ENCODE data around the gene MEGF6. TPM values are rescaled to one million over a fixed set of nuclear protein-coding genes. Genes with fewer than 3 reads are reported as not detected.

The MEGF6 gene
- total and polyA plus RNA-seq, 2 of the 8 experiments (the other 6 are each of a cell fraction or from before 2014, with no cell fraction given), result 4.1 to 14.8 TPM

GRCh38 chr1:3618881-3619671 lies 7.8 kb upstream of the MEGF6 start (continued):
- TF ChIP-seq, protein P1, sequence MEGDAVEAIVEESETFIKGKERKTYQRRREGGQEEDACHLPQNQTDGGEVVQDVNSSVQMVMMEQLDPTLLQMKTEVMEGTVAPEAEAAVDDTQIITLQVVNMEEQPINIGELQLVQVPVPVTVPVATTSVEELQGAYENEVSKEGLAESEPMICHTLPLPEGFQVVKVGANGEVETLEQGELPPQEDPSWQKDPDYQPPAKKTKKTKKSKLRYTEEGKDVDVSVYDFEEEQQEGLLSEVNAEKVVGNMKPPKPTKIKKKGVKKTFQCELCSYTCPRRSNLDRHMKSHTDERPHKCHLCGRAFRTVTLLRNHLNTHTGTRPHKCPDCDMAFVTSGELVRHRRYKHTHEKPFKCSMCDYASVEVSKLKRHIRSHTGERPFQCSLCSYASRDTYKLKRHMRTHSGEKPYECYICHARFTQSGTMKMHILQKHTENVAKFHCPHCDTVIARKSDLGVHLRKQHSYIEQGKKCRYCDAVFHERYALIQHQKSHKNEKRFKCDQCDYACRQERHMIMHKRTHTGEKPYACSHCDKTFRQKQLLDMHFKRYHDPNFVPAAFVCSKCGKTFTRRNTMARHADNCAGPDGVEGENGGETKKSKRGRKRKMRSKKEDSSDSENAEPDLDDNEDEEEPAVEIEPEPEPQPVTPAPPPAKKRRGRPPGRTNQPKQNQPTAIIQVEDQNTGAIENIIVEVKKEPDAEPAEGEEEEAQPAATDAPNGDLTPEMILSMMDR (IDR thresholded peaks at IDR 0.05; ENCODE audit: control extremely low read depth in 1 of 3, insufficient read depth in 1 of 3, low read depth in 1 of 3, low read length in 3 of 3), result peak in 2 of 3 experiments; percentile 79 to 93; a peak in 3 of 4 replicates
- no peak for TF ChIP-seq EZH2 (IDR thresholded peaks at IDR 0.05; ENCODE audit: low read depth, low read length, severe bottlenecking)
- 0 out of 2 replicates have a peak, but pooled peaks have one; percentile 18 for TF ChIP-seq E2F6 (IDR thresholded peaks at IDR 0.05)

All from H1 (cell line).